Osteoblast (primary cell): Measurements from ENCODE around the gene STAP2. TPM values are rescaled to one million over a fixed set of nuclear protein-coding genes. Genes with fewer than 3 reads are reported as not detected.

Experiments used
- DNase-seq: peaks from one replicate; pipeline ENCODE4 v3.0.0; 2011; ENCODE audit warnings: low spot score, mixed read lengths; ENCODE audit not compliant: insufficient read length; ENCODE audit errors: missing footprints
- H2AFZ ChIP-seq: 2 replicates; pipeline ENCODE4 v1.6.0; 2011; ENCODE audit warnings: mild to moderate bottlenecking, low read length
- H3K27ac ChIP-seq: 2 replicates; pipeline ENCODE4 v1.5.1; 2011; ENCODE audit warnings: mild to moderate bottlenecking, low read depth, low read length, moderate library complexity
- H3K27me3 ChIP-seq: 2 replicates; pipeline ENCODE4 v1.6.0; 2012; ENCODE audit warnings: mild to moderate bottlenecking, control low read depth, inconsistent platforms, low read length, moderate library complexity; ENCODE audit not compliant: insufficient read depth
- H3K36me3 ChIP-seq: 2 replicates; pipeline ENCODE4 v1.5.1; 2011; ENCODE audit warnings: mild to moderate bottlenecking, low read length, control low read depth, moderate library complexity; ENCODE audit not compliant: insufficient read depth
- H3K4me1 ChIP-seq: 2 replicates; pipeline ENCODE4 v1.5.1; 2011; ENCODE audit warnings: mild to moderate bottlenecking, low read length, control low read depth, moderate library complexity; ENCODE audit not compliant: insufficient read depth
- H3K4me2 ChIP-seq: 2 replicates; pipeline ENCODE4 v1.6.0; 2011; ENCODE audit warnings: mild to moderate bottlenecking, low read length; ENCODE audit not compliant: insufficient read depth
- H3K4me3 ChIP-seq: fragments of 200-600 bp; sonication (generic); 3 replicates; pipeline ENCODE4 v1.5.1; 2012; ENCODE audit warnings: mild to moderate bottlenecking, low read length, inconsistent platforms; ENCODE audit not compliant: insufficient read depth
- H3K79me2 ChIP-seq: 2 replicates; pipeline ENCODE4 v1.6.0; 2012; ENCODE audit warnings: mild to moderate bottlenecking, low read length, control low read depth, inconsistent platforms; ENCODE audit not compliant: insufficient read depth
- H3K9me3 ChIP-seq: 2 replicates; pipeline ENCODE4 v1.5.1; 2011; ENCODE audit warnings: low read depth, low read length, control low read depth
- H4K20me1 ChIP-seq: 2 replicates; pipeline ENCODE4 v1.6.0; 2012; ENCODE audit warnings: mild to moderate bottlenecking, low read length, control low read depth; ENCODE audit not compliant: insufficient read depth
- total RNA-seq: library from RNA; depleted of rRNA; stranded (reverse); fragments of >200 nt; gene quantifications from 2 replicates; pipeline ENCODE4 v1.2.3, GENCODE V29; 2012
- TF ChIP-seq, protein P1 (sequence below): IDR thresholded peaks from 2 replicates; pipeline ENCODE4 v1.5.1; 2011; ENCODE audit warnings: mild to moderate bottlenecking, low read depth, low read length, moderate library complexity; ENCODE audit errors: extremely low read depth

Gene STAP2
- total RNA-seq, 1 donor: 2.5 TPM

DNA sequence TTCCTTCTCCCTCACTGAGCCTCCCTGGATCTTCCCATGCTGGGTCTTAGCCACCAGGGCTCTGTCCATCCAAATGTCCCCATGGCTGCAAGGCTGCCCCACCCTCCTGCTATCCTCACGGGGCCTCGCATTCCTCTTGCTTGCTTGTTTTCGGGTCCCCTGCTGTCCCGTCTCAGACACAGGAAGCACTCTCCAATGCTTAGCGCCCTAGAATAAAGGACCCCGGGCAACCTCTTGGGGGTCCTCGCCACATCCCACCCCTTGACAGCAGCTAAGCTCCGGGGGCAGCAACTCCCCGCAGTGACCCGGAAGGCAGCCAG lies 38.0 kb upstream of the STAP2 start:
- Histone ChIP-seq H3K4me2 (no peak overlapping the region), H3K36me3 (no peaks in the 10 kb centered on the region), H3K4me1 (peaks cover 59% of the 10 kb centered on the region), H4K20me1 (peaks cover 78% of the 10 kb centered on the region), H3K79me2 (peaks cover 93% of the 10 kb centered on the region), H3K9me3 (no peaks in the 10 kb centered on the region), H3K27me3 (no peaks in the 10 kb centered on the region), H3K27ac (peak overlapping the region; percentile 2), H3K4me3 (no peak overlapping the region), H2AFZ (no peak overlapping the region)
- TF ChIP-seq, protein P1, sequence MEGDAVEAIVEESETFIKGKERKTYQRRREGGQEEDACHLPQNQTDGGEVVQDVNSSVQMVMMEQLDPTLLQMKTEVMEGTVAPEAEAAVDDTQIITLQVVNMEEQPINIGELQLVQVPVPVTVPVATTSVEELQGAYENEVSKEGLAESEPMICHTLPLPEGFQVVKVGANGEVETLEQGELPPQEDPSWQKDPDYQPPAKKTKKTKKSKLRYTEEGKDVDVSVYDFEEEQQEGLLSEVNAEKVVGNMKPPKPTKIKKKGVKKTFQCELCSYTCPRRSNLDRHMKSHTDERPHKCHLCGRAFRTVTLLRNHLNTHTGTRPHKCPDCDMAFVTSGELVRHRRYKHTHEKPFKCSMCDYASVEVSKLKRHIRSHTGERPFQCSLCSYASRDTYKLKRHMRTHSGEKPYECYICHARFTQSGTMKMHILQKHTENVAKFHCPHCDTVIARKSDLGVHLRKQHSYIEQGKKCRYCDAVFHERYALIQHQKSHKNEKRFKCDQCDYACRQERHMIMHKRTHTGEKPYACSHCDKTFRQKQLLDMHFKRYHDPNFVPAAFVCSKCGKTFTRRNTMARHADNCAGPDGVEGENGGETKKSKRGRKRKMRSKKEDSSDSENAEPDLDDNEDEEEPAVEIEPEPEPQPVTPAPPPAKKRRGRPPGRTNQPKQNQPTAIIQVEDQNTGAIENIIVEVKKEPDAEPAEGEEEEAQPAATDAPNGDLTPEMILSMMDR: no peak
- DNase-seq: no peak

DNA sequence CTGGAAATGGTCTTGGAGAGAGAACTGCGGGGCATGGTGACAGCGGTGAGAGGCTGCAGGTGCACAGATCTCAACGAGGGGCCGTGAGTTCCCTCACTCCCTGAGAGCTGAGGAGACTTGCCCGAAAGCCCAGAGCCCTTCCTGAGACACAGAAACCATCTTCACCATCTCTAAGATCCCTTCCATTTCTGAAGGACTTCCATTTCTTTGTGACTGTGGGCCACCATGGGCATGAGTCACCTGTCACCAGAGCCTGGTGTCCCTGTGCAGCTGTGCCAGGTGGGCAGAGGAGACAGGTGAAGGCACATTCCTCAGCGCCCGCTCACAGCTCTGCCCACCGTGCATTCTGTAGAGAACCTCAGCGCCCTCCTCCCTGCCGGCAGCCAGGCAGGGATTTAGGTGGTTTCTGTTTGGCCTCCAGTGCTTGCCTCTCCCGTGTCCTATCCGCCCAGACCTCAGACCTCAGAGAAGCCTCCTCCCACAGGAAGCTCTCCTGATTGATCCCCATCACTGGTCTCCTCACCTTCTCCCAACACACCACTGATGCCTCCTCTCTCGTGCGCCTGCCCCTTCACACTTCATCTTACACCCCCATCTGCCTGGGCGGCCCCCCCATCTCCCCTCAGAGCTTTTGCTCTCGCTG lies 37.5 kb upstream of the STAP2 start:
- peaks cover 83% of the 10 kb centered on the region for H4K20me1 ChIP-seq
- peak; percentile 34 for DNase-seq
- H3K27ac ChIP-seq: peak overlapping the region; percentile 2
- H3K4me1 ChIP-seq: peaks cover 64% of the 10 kb centered on the region
- no peaks in the 10 kb centered on the region for H3K36me3 ChIP-seq
- no peak overlapping the region for H3K4me3 ChIP-seq
- H3K4me2 ChIP-seq: peak overlapping the region; percentile 40
- H3K79me2 ChIP-seq: peaks cover 93% of the 10 kb centered on the region
- TF ChIP-seq, protein P1: no peak
- no peak overlapping the region for H2AFZ ChIP-seq
- H3K9me3 ChIP-seq: no peaks in the 10 kb centered on the region
- H3K27me3 ChIP-seq: no peaks in the 10 kb centered on the region

DNA sequence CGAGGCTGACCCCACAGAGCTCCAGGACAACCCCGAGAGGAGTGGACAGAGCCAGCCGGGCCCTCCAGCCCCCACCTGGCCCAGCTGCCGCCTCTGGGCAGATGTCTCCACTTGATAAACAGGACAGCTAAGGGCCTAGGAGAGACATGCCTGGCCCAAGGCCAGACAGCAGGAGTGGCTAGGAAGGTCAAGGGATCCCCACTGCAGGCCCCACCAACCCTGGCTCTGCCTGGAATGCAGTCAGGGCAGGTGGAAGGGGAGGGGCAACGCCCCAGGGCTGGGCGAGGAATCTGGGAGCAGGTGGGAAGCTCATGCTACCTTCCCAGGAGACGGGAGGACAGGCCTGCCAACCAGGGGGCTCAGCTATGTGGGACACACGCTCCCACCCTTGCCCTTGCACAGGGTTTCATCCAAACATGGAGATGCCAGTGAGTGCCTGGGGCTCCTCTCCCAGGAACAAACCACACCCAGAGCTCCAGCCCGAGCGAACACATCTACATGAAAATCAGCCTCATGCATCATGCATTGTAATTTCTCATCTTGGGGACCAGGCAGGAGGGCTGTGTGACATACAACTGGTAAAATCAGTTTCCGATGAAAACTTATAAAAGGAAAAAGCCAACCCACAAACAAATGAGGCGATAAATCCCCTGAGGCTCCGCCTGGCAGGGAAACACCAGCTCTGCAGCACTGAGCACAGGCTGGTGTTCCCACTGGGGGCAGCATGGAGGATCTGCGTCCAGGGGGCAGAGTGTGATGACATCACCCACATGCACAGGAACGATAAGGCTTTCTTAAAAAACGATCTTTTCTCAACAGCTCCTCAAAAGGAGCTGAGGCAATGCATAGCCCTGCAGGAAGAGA lies 36.8 kb upstream of the STAP2 start:
- Histone ChIP-seq H3K36me3 (no peaks in the 10 kb centered on the region), H2AFZ (no peak overlapping the region), H3K27me3 (no peaks in the 10 kb centered on the region), H4K20me1 (peaks cover 84% of the 10 kb centered on the region), H3K27ac (peak overlapping the region; percentile 90), H3K4me1 (peaks cover 65% of the 10 kb centered on the region), H3K4me2 (peak overlapping the region; percentile 40), H3K9me3 (no peaks in the 10 kb centered on the region), H3K79me2 (peaks cover 93% of the 10 kb centered on the region), H3K4me3 (no peak overlapping the region)
- peak; percentile 93 for DNase-seq
- TF ChIP-seq, protein P1: peak; percentile 62

DNA sequence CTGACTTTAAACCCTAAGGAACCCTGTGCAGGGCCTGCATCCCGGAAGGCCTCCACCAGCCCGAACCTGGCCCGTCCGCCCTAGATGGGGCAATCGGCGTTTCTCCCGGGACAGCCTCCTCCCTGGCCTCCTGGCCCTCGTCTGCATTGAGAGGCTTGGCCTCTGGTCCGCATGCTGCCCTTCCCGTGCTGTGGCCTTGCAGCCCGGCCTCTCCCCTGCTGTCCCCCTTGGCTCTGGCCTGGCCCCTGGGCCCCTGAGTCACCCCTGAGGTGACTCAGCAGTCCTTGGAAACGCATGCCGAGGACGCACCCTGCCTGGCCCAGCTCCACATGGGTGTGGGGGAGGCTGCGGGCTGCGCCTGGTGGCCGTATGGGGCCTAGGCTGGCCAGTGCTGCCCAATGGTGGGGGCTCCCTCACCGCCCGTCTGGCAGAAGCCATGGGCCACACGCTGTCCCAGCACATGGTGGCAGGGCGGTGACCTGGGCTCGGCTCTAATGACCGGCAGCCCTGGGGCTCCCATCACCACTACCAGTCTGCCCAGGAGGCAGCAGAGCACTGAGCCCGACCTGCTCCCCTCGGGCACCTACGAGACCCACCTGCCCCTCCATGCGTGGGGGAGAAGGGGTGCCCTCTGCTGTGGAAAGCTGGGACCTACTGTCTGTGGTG lies 36.0 kb upstream of the STAP2 start:
- no peaks in the 10 kb centered on the region for H3K27me3 ChIP-seq
- peak; percentile 98 for DNase-seq
- TF ChIP-seq, protein P1: peak; percentile 14
- peak overlapping the region; percentile 8 for H3K4me3 ChIP-seq
- peak overlapping the region; percentile 40 for H3K4me2 ChIP-seq
- peaks cover 93% of the 10 kb centered on the region for H3K79me2 ChIP-seq
- no peaks in the 10 kb centered on the region for H3K9me3 ChIP-seq
- H3K27ac ChIP-seq: peak overlapping the region; percentile 90
- H2AFZ ChIP-seq: no peak overlapping the region
- H3K36me3 ChIP-seq: no peaks in the 10 kb centered on the region
- peaks cover 71% of the 10 kb centered on the region for H3K4me1 ChIP-seq
- peaks cover 84% of the 10 kb centered on the region for H4K20me1 ChIP-seq
